Measurements from ENCODE around the gene SCN8A.

- no peak for TF ChIP-seq POLR2A (IDR thresholded peaks at IDR 0.05; ENCODE audit: low read depth, low read length)
- TF ChIP-seq TAF1 (IDR thresholded peaks at IDR 0.05; ENCODE audit: borderline replicate concordance, low read depth, low read length), result no peak
- no peak for TF ChIP-seq POLR2AphosphoS5 (IDR thresholded peaks at IDR 0.05; ENCODE audit: low read depth, low read length)
Observed at GRCh38 chr12:51669271-51669670, 78.2 kb downstream of the SCN8A start.
